HL-60 (cell line): Measurements from ENCODE around the gene BANP.
"Not testable (repeated sequence)": the region's sequence is repeated elsewhere in the genome, so short reads cannot be mapped to it uniquely, and the experiment has no call there.

ENCODE experiments used
- CTCF ChIP-seq: IDR thresholded peaks from one replicate; pipeline ENCODE4 v1.5.1; 2011; ENCODE audit warnings: low read length, control low read depth, inconsistent platforms; ENCODE audit not compliant: insufficient read depth
- POLR2AphosphoS5 ChIP-seq: IDR thresholded peaks from 2 replicates; pipeline ENCODE4 v1.6.1; 2012; ENCODE audit warnings: low read depth
- SPI1 ChIP-seq: IDR thresholded peaks from 2 replicates; pipeline ENCODE4 v1.6.1; 2012; ENCODE audit warnings: low read depth, mild to moderate bottlenecking, borderline replicate concordance

GRCh38 chr16:87934752-87935425 is 16.3 kb upstream of the BANP start:
- TF ChIP-seq POLR2AphosphoS5, CTCF, SPI1: not testable (repeated sequence)
